Esophagus squamous epithelium (tissue), 5 donors: Measurements from ENCODE around the gene TIAM2. TPM values are rescaled to one million over a fixed set of nuclear protein-coding genes. Genes with fewer than 3 reads are reported as not detected.

Experiments used
- DNase-seq: peaks from one replicate; lab custom pipeline; 2025; lab: John Stamatoyannopoulos, UW
- H3K27ac ChIP-seq, 4 donors: fragments of 200-600 bp; sonication (generic); one replicate each; pipeline ENCODE4 v1.5.1; 2016 to 2019; ENCODE audit warnings: mild to moderate bottlenecking in 1 of 4
- H3K27me3 ChIP-seq, 4 donors: fragments of 200-600 bp; sonication (generic); 1 replicate in 3 of 4; 2 replicates in 1 of 4; pipeline versions ENCODE4 v1.5.1 to v1.6.0; 2017 to 2021; ENCODE audit warnings: antibody characterized with exemption in 1 of 4
- H3K36me3 ChIP-seq, 3 donors: fragments of 200-600 bp; sonication (generic); one replicate each; pipeline ENCODE4 v1.5.1; 2016 to 2019
- H3K4me1 ChIP-seq, 3 donors: fragments of 200-600 bp; sonication (generic); one replicate each; pipeline ENCODE4 v1.5.1; 2017 to 2019
- H3K4me3 ChIP-seq, 4 donors: fragments of 200-600 bp; sonication (generic); 1 replicate in 3 of 4; 2 replicates in 1 of 4; pipeline ENCODE4 v1.5.1; 2016 to 2019; ENCODE audit warnings: mild to moderate bottlenecking in 2 of 4, moderate library complexity in 1 of 4
- H3K9me3 ChIP-seq, 3 donors: fragments of 200-600 bp; sonication (generic); one replicate each; pipeline ENCODE4 v1.5.1; 2016 to 2019
- POLR2A ChIP-seq, 4 donors: fragments of 450-650 bp; IDR thresholded peaks; one replicate each; pipeline ENCODE4 v1.6.1; 2017; ENCODE audit warnings: antibody characterized with exemption in 4 of 4, mild to moderate bottlenecking in 4 of 4, moderate library complexity in 3 of 4
- WGBS, 2 donors: methylation state at CpG; one replicate each; pipeline ENCODE4 v1.1.5; 2018; 5-methylcytosine and 5-hydroxymethylcytosine counted together
- intact Hi-C: fragments of 100-400 bp; cut with DNase I; formaldehyde crosslinking; loops from one replicate; pipeline ENCODE4 v1.15.0; 2022
- total RNA-seq, 4 donors: library from RNA; depleted of rRNA; stranded (reverse); fragments of >200 nt; gene quantifications; one replicate each; pipeline ENCODE4 v1.1.0, GENCODE V29; 2016
- TF ChIP-seq, protein P1 (sequence below), 6 experiments: fragments of 450-650 bp in 4 of 6; fragments of 200-600 bp in 2 of 6; sonication (generic) in 2 of 6; IDR thresholded peaks; one replicate each; pipeline ENCODE4 v1.5.1; 2016 to 2019; ENCODE audit warnings: antibody characterized with exemption in 6 of 6, mild to moderate bottlenecking in 4 of 6, moderate library complexity in 4 of 6
- donor health status: DM: yes; HTN: yes; CAD: no.

The TIAM2 gene
- total RNA-seq, 4 donors from 2014 or later: 2.3 to 10.3 (median 5.6) TPM

DNA sequence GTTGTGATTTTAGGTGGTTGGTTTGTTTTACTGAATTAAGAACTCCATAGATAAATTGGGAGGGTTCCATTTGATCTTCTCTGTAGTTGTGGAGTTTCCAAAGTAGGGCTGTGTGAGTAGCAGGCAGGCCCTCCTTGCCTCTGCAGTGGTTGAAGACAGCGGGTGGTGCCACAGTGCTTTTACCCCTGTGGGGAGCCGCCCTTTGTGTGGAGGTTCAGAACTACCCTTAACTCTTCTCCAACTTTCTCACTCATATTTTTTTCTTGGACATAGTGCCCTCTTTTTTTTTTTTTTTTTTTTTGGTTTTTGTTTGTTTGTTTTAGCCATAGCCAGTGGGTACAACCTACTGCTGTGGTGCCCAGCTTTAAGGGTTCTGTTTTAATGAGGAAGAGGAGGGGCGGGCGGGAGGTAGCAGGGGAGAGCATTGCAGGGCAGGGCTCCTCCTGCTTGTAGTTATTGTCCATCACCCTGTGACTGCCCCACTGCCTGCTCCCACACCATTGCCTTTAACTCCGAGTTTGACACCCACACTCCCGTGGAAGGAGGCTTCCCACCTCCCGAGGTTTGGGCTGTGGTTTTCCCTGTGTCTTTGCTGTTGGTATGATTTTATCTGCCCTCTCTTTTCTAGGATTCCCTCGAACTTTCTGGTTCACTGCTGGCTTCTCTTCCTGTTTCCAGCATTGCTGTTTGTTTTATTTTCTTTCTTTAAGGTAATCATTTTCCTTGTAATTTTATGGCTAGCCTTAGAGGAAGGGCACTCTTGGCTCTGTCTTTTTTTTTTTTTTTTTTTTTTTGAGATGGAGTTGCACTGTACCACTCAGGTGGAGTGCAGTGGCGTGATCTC is 50.7 kb downstream of the TIAM2 start:
- H3K4me3 ChIP-seq: no peak overlapping the region
- no peaks in the 10 kb centered on the region for H3K36me3 ChIP-seq
- 71 to 92% methylated on average over 7 of the region's 9 CpGs for WGBS, 2 donors
- intact Hi-C loops: no loop called here
- H3K9me3 ChIP-seq: no peaks in the 10 kb centered on the region
- no peaks in the 10 kb centered on the region for H3K27me3 ChIP-seq
- peaks cover 0 to 7% (median 0%) of the 10 kb centered on the region in 3 donors for H3K4me1 ChIP-seq
- no peak overlapping the region for H3K27ac ChIP-seq
- TF ChIP-seq, protein P1, sequence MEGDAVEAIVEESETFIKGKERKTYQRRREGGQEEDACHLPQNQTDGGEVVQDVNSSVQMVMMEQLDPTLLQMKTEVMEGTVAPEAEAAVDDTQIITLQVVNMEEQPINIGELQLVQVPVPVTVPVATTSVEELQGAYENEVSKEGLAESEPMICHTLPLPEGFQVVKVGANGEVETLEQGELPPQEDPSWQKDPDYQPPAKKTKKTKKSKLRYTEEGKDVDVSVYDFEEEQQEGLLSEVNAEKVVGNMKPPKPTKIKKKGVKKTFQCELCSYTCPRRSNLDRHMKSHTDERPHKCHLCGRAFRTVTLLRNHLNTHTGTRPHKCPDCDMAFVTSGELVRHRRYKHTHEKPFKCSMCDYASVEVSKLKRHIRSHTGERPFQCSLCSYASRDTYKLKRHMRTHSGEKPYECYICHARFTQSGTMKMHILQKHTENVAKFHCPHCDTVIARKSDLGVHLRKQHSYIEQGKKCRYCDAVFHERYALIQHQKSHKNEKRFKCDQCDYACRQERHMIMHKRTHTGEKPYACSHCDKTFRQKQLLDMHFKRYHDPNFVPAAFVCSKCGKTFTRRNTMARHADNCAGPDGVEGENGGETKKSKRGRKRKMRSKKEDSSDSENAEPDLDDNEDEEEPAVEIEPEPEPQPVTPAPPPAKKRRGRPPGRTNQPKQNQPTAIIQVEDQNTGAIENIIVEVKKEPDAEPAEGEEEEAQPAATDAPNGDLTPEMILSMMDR (IDR thresholded peaks at IDR 0.05): no peak
- TF ChIP-seq POLR2A (IDR thresholded peaks at IDR 0.05): no peak
- no peak for DNase-seq

DNA sequence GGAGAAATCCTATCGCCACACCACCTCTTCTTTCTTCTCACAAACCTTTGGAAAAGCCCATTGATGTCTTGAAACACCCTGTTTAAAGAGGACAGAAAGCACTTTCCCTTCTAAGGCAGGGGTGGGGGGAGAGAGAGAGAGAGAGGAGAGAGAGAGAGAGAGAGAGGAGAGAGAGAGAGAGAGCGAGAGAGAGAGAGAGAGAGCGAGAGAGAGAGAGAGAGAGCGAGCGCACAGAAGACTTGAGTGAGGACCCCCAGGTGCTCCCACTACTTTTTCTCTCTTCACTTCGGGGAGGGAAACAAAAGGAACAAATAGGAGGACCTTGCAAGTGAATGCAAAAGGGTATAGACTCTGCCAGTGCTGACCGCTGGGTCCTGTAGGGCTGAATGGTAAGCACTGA is 52.4 kb downstream of the TIAM2 start:
- no peaks in the 10 kb centered on the region for H3K36me3 ChIP-seq
- no peaks in the 10 kb centered on the region for H3K27me3 ChIP-seq
- no peak overlapping the region for H3K4me3 ChIP-seq
- H3K27ac ChIP-seq: no peak overlapping the region
- intact Hi-C loops: no loop called here
- no peaks in the 10 kb centered on the region for H3K9me3 ChIP-seq
- WGBS, 2 donors: 94 to 100% methylated on average over 5 to 6 of the region's 7 CpGs
- no peaks in the 10 kb centered on the region for H3K4me1 ChIP-seq
- no peak for DNase-seq
- no peak for TF ChIP-seq POLR2A (IDR thresholded peaks at IDR 0.05)
- TF ChIP-seq, protein P1 (IDR thresholded peaks at IDR 0.05): no peak

GRCh38 chr6:155050311-155050710 is 55.2 kb downstream of the TIAM2 start:
- 67 to 70% methylated on average over 5 of the region's 5 CpGs for WGBS, 2 donors
- Histone ChIP-seq H3K4me1 (no peaks in the 10 kb centered on the region), H3K27ac (no peak overlapping the region), H3K27me3 (no peaks in the 10 kb centered on the region), H3K4me3 (no peak overlapping the region), H3K9me3 (no peaks in the 10 kb centered on the region), H3K36me3 (no peaks in the 10 kb centered on the region)
- no peak for DNase-seq
- TF ChIP-seq, protein P1 (IDR thresholded peaks at IDR 0.05): no peak
- no peak for TF ChIP-seq POLR2A (IDR thresholded peaks at IDR 0.05)
- intact Hi-C loops: no loop called here

- no peaks in the 10 kb centered on the region for H3K9me3 ChIP-seq
- H3K27me3 ChIP-seq: no peaks in the 10 kb centered on the region
- no peak overlapping the region for H3K4me3 ChIP-seq
- H3K4me1 ChIP-seq: no peaks in the 10 kb centered on the region
- no peak overlapping the region for H3K27ac ChIP-seq
- intact Hi-C loops: no loop called here
- TF ChIP-seq POLR2A (IDR thresholded peaks at IDR 0.05): no peak
- TF ChIP-seq, protein P1 (IDR thresholded peaks at IDR 0.05): no peak
- DNase-seq: no peak
- WGBS, 2 donors: 47 to 58% methylated on average over 12 of the region's 12 CpGs
- H3K36me3 ChIP-seq: no peaks in the 10 kb centered on the region
Observed at GRCh38 chr6:155054491-155055250, 59.6 kb downstream of the TIAM2 start.

- no peak overlapping the region for H3K4me3 ChIP-seq
- intact Hi-C loops: no loop called here
- H3K4me1 ChIP-seq: no peaks in the 10 kb centered on the region
- H3K27ac ChIP-seq: no peak overlapping the region
- WGBS, 2 donors: 88 to 93% methylated on average over 2 of the region's 2 CpGs
- no peak for DNase-seq
- H3K9me3 ChIP-seq: no peaks in the 10 kb centered on the region
- no peaks in the 10 kb centered on the region for H3K27me3 ChIP-seq
- TF ChIP-seq, protein P1 (IDR thresholded peaks at IDR 0.05): no peak
- TF ChIP-seq POLR2A (IDR thresholded peaks at IDR 0.05): no peak
- no peaks in the 10 kb centered on the region for H3K36me3 ChIP-seq
Observed at GRCh38 chr6:155055729-155056128, 60.6 kb downstream of the TIAM2 start.
